ENCODE data around the gene USP28.
A peak's percentile ranks its signal among the peaks of the same experiment; 100 is the strongest.

Gene USP28

GRCh38 chr11:113873236-113873626 lies 2.1 kb downstream of the USP28 start:
- H2AFZ ChIP-seq (ENCODE audit: insufficient read depth, low read length, poor library complexity) = no peak overlapping the region
- no peak overlapping the region for H3K9ac ChIP-seq (ENCODE audit: low read length)
- no peak overlapping the region for H2BK5ac ChIP-seq (ENCODE audit: low read depth, low read length, poor library complexity)
- no peak overlapping the region for H3K27ac ChIP-seq (ENCODE audit: low read depth, low read length)
- H4K12ac ChIP-seq (ENCODE audit: low read depth, low read length) = no peak overlapping the region
- no peak overlapping the region for H3K18ac ChIP-seq (ENCODE audit: low read length)
- peaks cover 2 to 3% of the 10 kb centered on the region in 2 experiments for H3K36me3 ChIP-seq (ENCODE audit: control insufficient read depth in 1 of 2, insufficient read depth in 2 of 2, low read length in 2 of 2)
- no peak for DNase-seq
- H2BK12ac ChIP-seq (ENCODE audit: low read length) = no peak overlapping the region
- peaks cover 7% of the 10 kb centered on the region for H3K79me2 ChIP-seq (ENCODE audit: control insufficient read depth, insufficient read depth, low read length, poor library complexity)
- H3K23ac ChIP-seq (ENCODE audit: low read length) = no peak overlapping the region
- H3K27me3 ChIP-seq (ENCODE audit: insufficient read depth, low read length) = no peaks in the 10 kb centered on the region
- H4K8ac ChIP-seq (ENCODE audit: low read depth, low read length) = no peak overlapping the region
- no peak overlapping the region for H4K91ac ChIP-seq (ENCODE audit: low read depth, low read length)
- no CpG with 5 or more reads among the region's 5 CpGs for WGBS (ENCODE audit: extremely low coverage, insufficient coverage, insufficient read length)
- H3K4me1 ChIP-seq (ENCODE audit: control insufficient read depth in 1 of 2, insufficient read depth in 2 of 2, low read length in 2 of 2) = peaks cover 2 to 4% of the 10 kb centered on the region in 2 experiments
- H3K79me1 ChIP-seq (ENCODE audit: low read length) = peaks cover 9% of the 10 kb centered on the region
- H3K4me3 ChIP-seq (ENCODE audit: low read depth, low read length) = no peak overlapping the region
- no peak overlapping the region for H2BK120ac ChIP-seq (ENCODE audit: insufficient read depth, low read length, poor library complexity)
- no peak overlapping the region for H3K4ac ChIP-seq (ENCODE audit: low read depth, low read length)
- H3K4me2 ChIP-seq (ENCODE audit: low read length) = peak overlapping the region; percentile 41
- no peak overlapping the region for H2AK5ac ChIP-seq (ENCODE audit: low read length)
- peaks cover 1% of the 10 kb centered on the region for H3K9me3 ChIP-seq (ENCODE audit: insufficient read depth, low read depth, low read length)
- no peak overlapping the region for H3K14ac ChIP-seq (ENCODE audit: low read length)

GRCh38 chr11:113871336-113871735 lies 4.0 kb downstream of the USP28 start:
- Histone ChIP-seq H2BK120ac (ENCODE audit: insufficient read depth, low read length, poor library complexity) (no peak overlapping the region), H2BK12ac (ENCODE audit: low read length) (no peak overlapping the region)
- no peak for DNase-seq

DNA sequence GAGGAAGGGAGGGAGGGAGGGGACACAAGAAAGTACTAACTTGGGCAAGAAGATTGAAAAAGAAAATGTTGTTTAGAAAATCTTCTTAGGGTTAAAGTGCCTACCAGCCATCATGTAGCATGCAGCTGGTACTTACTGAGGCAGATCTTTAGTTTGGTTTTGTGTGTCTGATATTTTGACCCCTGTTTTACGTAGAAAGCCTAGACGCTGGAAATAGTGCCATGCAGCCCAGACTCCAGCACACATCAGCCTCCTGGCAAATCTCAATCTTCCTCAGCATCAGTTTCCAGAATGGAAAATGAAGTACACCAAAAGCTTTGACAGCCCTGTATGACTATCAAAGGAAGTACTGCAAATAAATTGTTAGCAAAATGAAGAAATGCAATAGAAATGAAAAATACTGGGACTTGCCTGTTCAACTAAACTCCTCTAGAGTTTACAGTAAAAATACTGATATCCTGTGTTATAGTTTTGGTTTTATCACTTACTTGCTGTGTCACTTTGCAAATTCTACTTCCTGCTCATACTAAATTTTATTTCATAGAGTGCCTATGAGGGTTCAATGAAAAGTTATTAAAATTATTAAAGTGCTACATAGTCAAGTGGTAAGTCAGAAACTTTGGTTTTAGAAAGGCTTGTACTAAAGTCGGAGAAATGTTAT lies 7.4 kb downstream of the USP28 start:
- H3K9ac ChIP-seq (ENCODE audit: low read length) = no peak overlapping the region
- no peak overlapping the region for H3K18ac ChIP-seq (ENCODE audit: low read length)
- H3K27me3 ChIP-seq (ENCODE audit: insufficient read depth, low read length) = no peaks in the 10 kb centered on the region
- H3K4me3 ChIP-seq (ENCODE audit: low read depth, low read length) = no peak overlapping the region
- no peak for DNase-seq
- H3K14ac ChIP-seq (ENCODE audit: low read length) = no peak overlapping the region
- no peaks in the 10 kb centered on the region for H3K4me1 ChIP-seq (ENCODE audit: control insufficient read depth in 1 of 2, insufficient read depth in 2 of 2, low read length in 2 of 2)
- peaks cover 2 to 3% of the 10 kb centered on the region in 2 experiments for H3K36me3 ChIP-seq (ENCODE audit: control insufficient read depth in 1 of 2, insufficient read depth in 2 of 2, low read length in 2 of 2)
- H3K79me1 ChIP-seq (ENCODE audit: low read length) = no peaks in the 10 kb centered on the region
- H3K4ac ChIP-seq (ENCODE audit: low read depth, low read length) = no peak overlapping the region
- H2BK12ac ChIP-seq (ENCODE audit: low read length) = no peak overlapping the region
- no peak overlapping the region for H3K23ac ChIP-seq (ENCODE audit: low read length)
- peaks cover 1% of the 10 kb centered on the region for H3K9me3 ChIP-seq (ENCODE audit: insufficient read depth, low read depth, low read length)
- no peak overlapping the region for H4K12ac ChIP-seq (ENCODE audit: low read depth, low read length)
- H4K91ac ChIP-seq (ENCODE audit: low read depth, low read length) = no peak overlapping the region
- no peak overlapping the region for H4K8ac ChIP-seq (ENCODE audit: low read depth, low read length)
- no peak overlapping the region for H3K27ac ChIP-seq (ENCODE audit: low read depth, low read length)
- H2BK5ac ChIP-seq (ENCODE audit: low read depth, low read length, poor library complexity) = no peak overlapping the region
- no peak overlapping the region for H2AK5ac ChIP-seq (ENCODE audit: low read length)
- H2AFZ ChIP-seq (ENCODE audit: insufficient read depth, low read length, poor library complexity) = no peak overlapping the region
- no peak overlapping the region for H3K4me2 ChIP-seq (ENCODE audit: low read length)
- whole genome bisulfite sequencing (ENCODE audit: extremely low coverage, insufficient coverage, insufficient read length) = no CpG with 5 or more reads among the region's 3 CpGs
- no peak overlapping the region for H2BK120ac ChIP-seq (ENCODE audit: insufficient read depth, low read length, poor library complexity)
- no peaks in the 10 kb centered on the region for H3K79me2 ChIP-seq (ENCODE audit: control insufficient read depth, insufficient read depth, low read length, poor library complexity)

More at GRCh38 chr11:113871336-113871735, 4.0 kb downstream of the USP28 start:
- Histone ChIP-seq H3K4me3 (ENCODE audit: low read depth, low read length) (no peak overlapping the region), H3K9me3 (ENCODE audit: insufficient read depth, low read depth, low read length) (peaks cover 1% of the 10 kb centered on the region), H4K8ac (ENCODE audit: low read depth, low read length) (no peak overlapping the region), H2AFZ (ENCODE audit: insufficient read depth, low read length, poor library complexity) (no peak overlapping the region), H2AK5ac (ENCODE audit: low read length) (no peak overlapping the region), H4K12ac (ENCODE audit: low read depth, low read length) (no peak overlapping the region), H3K9ac (ENCODE audit: low read length) (no peak overlapping the region), H3K27ac (ENCODE audit: low read depth, low read length) (no peak overlapping the region), H3K23ac (ENCODE audit: low read length) (no peak overlapping the region), H3K27me3 (ENCODE audit: insufficient read depth, low read length) (no peaks in the 10 kb centered on the region), H3K4ac (ENCODE audit: low read depth, low read length) (no peak overlapping the region), H3K79me2 (ENCODE audit: control insufficient read depth, insufficient read depth, low read length, poor library complexity) (peaks cover 7% of the 10 kb centered on the region), H2BK5ac (ENCODE audit: low read depth, low read length, poor library complexity) (no peak overlapping the region), H4K91ac (ENCODE audit: low read depth, low read length) (no peak overlapping the region), H3K4me1 (ENCODE audit: control insufficient read depth in 1 of 2, insufficient read depth in 2 of 2, low read length in 2 of 2) (peaks cover 2 to 3% of the 10 kb centered on the region in 2 experiments), H3K79me1 (ENCODE audit: low read length) (peaks cover 9% of the 10 kb centered on the region), H3K14ac (ENCODE audit: low read length) (no peak overlapping the region), H3K4me2 (ENCODE audit: low read length) (no peak overlapping the region), H3K36me3 (ENCODE audit: control insufficient read depth in 1 of 2, insufficient read depth in 2 of 2, low read length in 2 of 2) (peaks cover 2 to 3% of the 10 kb centered on the region in 2 experiments), H3K18ac (ENCODE audit: low read length) (no peak overlapping the region)
- WGBS (ENCODE audit: extremely low coverage, insufficient coverage, insufficient read length) = no CpG with 5 or more reads among the region's 3 CpGs

GRCh38 chr11:113865873-113866272 lies 9.5 kb downstream of the USP28 start:
- H3K4me1 ChIP-seq (ENCODE audit: control insufficient read depth in 1 of 2, insufficient read depth in 2 of 2, low read length in 2 of 2) = peaks cover 2% of the 10 kb centered on the region in 2 experiments
- H4K91ac ChIP-seq (ENCODE audit: low read depth, low read length) = no peak overlapping the region
- no peaks in the 10 kb centered on the region for H3K79me1 ChIP-seq (ENCODE audit: low read length)
- no peak for DNase-seq
- H3K14ac ChIP-seq (ENCODE audit: low read length) = no peak overlapping the region
- H3K9ac ChIP-seq (ENCODE audit: low read length) = no peak overlapping the region
- H2BK5ac ChIP-seq (ENCODE audit: low read depth, low read length, poor library complexity) = no peak overlapping the region
- no peak overlapping the region for H3K27ac ChIP-seq (ENCODE audit: low read depth, low read length)
- no peak overlapping the region for H2AK5ac ChIP-seq (ENCODE audit: low read length)
- H2BK12ac ChIP-seq (ENCODE audit: low read length) = no peak overlapping the region
- H3K23ac ChIP-seq (ENCODE audit: low read length) = no peak overlapping the region
- no peaks in the 10 kb centered on the region for H3K79me2 ChIP-seq (ENCODE audit: control insufficient read depth, insufficient read depth, low read length, poor library complexity)
- no CpG with 5 or more reads among the region's 8 CpGs for WGBS (ENCODE audit: extremely low coverage, insufficient coverage, insufficient read length)
- H3K4me2 ChIP-seq (ENCODE audit: low read length) = no peak overlapping the region
- H3K4me3 ChIP-seq (ENCODE audit: low read depth, low read length) = no peak overlapping the region
- no peak overlapping the region for H3K18ac ChIP-seq (ENCODE audit: low read length)
- H3K36me3 ChIP-seq (ENCODE audit: control insufficient read depth in 1 of 2, insufficient read depth in 2 of 2, low read length in 2 of 2) = peaks cover 2 to 3% of the 10 kb centered on the region in 2 experiments
- H4K12ac ChIP-seq (ENCODE audit: low read depth, low read length) = no peak overlapping the region
- no peak overlapping the region for H2AFZ ChIP-seq (ENCODE audit: insufficient read depth, low read length, poor library complexity)
- no peak overlapping the region for H3K4ac ChIP-seq (ENCODE audit: low read depth, low read length)
- no peak overlapping the region for H2BK120ac ChIP-seq (ENCODE audit: insufficient read depth, low read length, poor library complexity)
- peaks cover 1% of the 10 kb centered on the region for H3K9me3 ChIP-seq (ENCODE audit: insufficient read depth, low read depth, low read length)
- H4K8ac ChIP-seq (ENCODE audit: low read depth, low read length) = no peak overlapping the region
- no peaks in the 10 kb centered on the region for H3K27me3 ChIP-seq (ENCODE audit: insufficient read depth, low read length)

All from trophoblast cell (in vitro differentiated cells and primary cell).